Ovary (tissue), 3 donors: ENCODE measurements around the gene MEGF8.

Experiments
- CTCF ChIP-seq, 3 donors: fragments of 450-650 bp in 2 of 3; fragments of 200-600 bp in 1 of 3; IDR thresholded peaks; one replicate each; pipeline versions ENCODE4 v1.5.1 to v1.8.0; 2016 to 2022; ENCODE audit warnings: antibody characterized with exemption in 3 of 3, mild to moderate bottlenecking in 1 of 3
- EP300 ChIP-seq: sonication (generic); formaldehyde crosslinking; IDR thresholded peaks from one replicate; pipeline ENCODE4 v1.6.1; 2017; ENCODE audit warnings: antibody characterized with exemption
- POLR2A ChIP-seq: fragments of 450-650 bp; IDR thresholded peaks from one replicate; pipeline ENCODE4 v1.6.1; 2017; ENCODE audit warnings: antibody characterized with exemption, mild to moderate bottlenecking, moderate library complexity
- donor health status: DM: no; HTN: no; CAD: no.

- TF ChIP-seq CTCF (IDR thresholded peaks at IDR 0.05) = no peak
- no peak for TF ChIP-seq POLR2A
- TF ChIP-seq EP300 = no peak
Measured at GRCh38 chr19:42426643-42427042, 101.2 kb downstream of the MEGF8 start.
